Measurements from ENCODE around the gene MMS22L.

The MMS22L gene

GRCh38 chr6:97218912-97219311, 64.1 kb downstream of the MMS22L start:
- TF ChIP-seq CTCF (IDR thresholded peaks at IDR 0.05): no peak

- peak; percentile 54 for TF ChIP-seq CTCF (IDR thresholded peaks at IDR 0.05)
These were observed 67.8 kb downstream of the MMS22L start for GRCh38 chr6:97215157-97215769.

GRCh38 chr6:97214671-97215070, 68.3 kb downstream of the MMS22L start:
- TF ChIP-seq CTCF (IDR thresholded peaks at IDR 0.05): no peak

GRCh38 chr6:97207383-97207782, 75.6 kb downstream of the MMS22L start:
- no peak for TF ChIP-seq CTCF (IDR thresholded peaks at IDR 0.05)

- no peak for TF ChIP-seq CTCF (IDR thresholded peaks at IDR 0.05)
These were observed 77.0 kb downstream of the MMS22L start for GRCh38 chr6:97205966-97206365.

- TF ChIP-seq CTCF (IDR thresholded peaks at IDR 0.05): no peak
These were observed 79.7 kb downstream of the MMS22L start for GRCh38 chr6:97203343-97203742.

- no peak for TF ChIP-seq CTCF (IDR thresholded peaks at IDR 0.05)
These were observed 84.9 kb downstream of the MMS22L start for GRCh38 chr6:97198046-97198565.

GRCh38 chr6:97195117-97195516, 87.9 kb downstream of the MMS22L start:
- no peak for TF ChIP-seq CTCF (IDR thresholded peaks at IDR 0.05)

Data from LNCAP (cell line).